Measurements from ENCODE around the gene ABCD4.
"Not testable (repeated sequence)": the region's sequence is repeated elsewhere in the genome, so short reads cannot be mapped to it uniquely, and the experiment has no call there.

ABCD4 gene

DNA sequence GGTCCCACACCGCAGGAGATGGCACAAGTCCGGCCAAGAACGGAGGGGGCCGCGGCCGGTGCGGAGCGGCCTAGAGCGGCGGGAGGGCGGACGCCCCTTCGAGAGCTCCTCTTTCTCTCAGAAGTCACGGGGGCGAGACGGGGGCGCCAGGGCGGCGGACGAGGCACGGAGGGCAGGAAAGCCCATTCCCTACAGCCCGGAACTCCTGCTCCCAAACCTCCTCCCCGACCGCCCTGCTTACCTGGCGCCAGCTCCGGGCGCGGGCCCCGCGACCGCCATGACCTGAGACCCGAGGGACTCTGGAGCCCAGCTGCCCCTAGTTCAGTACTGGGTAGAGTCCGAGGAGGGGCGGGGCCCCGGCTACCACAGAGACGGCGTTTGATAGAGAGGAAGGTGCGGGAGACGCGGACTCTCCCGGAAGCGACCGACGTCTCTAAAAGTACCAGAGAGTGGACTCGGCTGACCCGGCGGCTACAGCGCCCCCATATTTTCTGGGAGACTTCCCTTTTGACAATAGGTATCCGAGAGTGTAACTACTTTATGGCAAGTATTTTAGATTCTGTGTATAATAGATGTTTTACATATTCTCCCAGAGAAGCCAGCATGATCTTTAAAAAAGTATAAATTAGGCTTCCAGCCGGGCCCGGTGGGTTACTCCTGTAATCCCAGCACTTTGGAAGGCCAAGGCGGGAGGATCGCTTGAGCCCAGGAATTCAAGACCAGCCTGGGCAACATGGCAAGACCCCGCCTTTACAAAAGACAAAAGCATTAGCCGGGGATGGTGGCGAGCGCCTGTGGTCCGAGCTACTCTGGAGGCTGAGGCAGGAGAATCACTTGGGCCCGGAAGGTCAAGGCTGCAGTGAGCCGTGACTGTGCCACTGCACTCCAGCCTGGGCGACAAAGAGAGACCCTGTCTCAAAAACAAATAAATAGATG lies at the start of gene ABCD4:
Gene ABCD4 (minus strand): TSS at position 301 of the 936 bp plus-strand sequence. CDS start 22 bp downstream, at position 279.
- peak; percentile 83 for DNase-seq

DNA sequence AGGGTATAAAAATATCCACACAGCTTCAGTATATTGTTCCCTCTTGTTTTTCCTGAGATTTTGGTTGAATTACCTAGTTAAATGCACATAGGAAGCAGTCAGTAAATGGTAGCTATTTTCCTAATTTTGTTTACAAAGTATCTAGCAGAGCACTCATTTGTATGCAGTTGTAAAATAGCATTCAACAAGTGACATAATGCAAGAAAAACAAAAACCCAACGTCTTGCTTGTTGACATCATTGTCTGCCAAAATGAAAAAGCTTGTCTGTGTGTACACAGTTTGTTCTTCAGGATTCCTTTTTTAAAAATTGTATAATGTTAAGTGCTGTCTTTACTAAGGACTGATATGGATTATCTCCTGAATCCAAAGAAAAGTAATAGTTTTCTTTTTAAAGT lies 48.2 kb upstream of the ABCD4 start:
- no peak for DNase-seq

DNA sequence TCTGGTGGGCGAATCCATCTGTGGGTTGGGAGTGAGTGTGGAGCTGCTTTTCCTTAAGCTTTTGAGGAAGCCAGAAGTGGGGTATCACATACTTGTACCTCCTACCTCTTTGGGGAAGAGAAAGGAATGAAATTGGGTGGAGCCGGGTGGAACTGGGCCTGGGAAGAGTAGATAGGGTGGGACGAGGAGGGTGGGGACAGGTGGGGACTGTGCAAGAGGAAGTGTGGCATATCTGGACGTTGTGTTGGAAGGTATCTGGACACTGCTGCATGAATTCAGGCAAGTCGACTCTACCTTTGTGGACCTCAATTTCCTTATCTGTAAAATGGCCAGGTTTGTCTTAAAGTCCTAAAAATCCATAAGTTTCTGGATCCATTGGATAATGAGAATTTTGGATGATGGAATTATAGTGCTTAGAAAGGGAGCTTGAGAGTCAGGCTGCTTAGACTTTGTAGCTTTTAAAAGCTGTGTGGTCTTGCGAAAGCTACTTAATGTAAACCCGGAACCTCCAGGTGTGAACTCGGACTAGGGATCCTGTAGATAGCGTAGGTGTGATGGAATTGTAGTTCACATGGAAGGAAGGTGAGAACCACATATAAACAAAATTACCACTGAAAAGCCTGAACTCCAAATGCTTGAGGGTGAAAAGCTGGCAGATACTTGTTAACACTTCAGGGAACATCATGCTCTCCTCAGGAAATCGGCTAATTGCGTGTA lies 47.6 kb upstream of the ABCD4 start:
- DNase-seq, result no peak

DNA sequence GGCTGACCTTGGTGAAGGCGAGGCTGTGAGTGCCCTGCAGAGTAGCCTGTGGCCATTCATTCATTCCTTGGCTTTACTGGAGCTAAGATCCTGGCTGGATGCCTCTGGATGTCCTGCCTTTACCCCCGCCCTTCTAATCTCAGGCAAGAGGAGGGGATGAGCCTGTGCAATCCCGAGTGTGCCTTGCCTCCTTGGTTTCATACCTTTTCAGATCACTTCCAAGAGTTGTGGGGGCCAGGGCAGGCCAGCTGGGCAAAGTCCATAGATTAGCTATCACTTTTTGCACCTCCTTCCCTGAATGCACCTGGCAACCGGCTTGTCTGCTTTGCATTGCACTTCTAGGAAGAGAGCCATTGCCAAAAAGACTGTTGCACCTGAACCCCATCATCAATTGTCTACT lies 47.0 kb upstream of the ABCD4 start:
- no peak for DNase-seq

DNA sequence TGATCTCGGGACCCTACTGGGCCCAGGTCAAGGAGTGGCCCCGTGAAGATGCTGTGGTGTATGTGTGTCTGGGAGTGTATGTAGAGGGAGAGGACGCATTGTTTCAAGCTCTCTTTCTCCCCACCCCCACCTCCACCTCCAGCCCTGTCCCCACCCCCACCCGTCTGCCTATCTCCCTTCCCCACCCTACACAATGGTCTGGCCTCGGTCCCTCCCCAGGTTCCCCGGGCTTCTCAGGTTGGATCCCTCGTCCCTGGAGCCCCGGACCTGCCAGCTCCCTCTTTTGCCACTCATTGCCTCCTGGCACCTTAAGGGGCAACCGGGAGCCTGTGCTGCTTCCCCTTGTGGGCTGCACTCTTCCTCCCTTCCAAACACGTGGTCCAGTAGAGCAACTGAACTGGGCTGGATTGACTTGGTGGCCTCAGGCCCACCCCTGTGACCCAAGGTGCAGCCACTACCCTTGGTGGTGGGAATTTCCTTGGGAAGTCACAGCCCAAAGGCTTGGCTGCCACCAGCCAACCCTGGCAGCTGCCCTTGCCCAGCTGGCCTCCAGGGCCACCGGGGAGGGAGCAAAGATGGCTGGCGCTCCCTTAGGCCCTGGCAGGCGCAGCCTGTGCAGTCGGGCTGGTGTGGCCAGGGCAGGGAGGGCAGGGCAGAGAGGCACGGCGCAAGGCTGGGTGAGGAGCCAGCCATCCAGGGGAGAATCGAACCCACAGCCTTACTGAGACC lies 46.2 kb upstream of the ABCD4 start:
- DNase-seq, result no peak

DNA sequence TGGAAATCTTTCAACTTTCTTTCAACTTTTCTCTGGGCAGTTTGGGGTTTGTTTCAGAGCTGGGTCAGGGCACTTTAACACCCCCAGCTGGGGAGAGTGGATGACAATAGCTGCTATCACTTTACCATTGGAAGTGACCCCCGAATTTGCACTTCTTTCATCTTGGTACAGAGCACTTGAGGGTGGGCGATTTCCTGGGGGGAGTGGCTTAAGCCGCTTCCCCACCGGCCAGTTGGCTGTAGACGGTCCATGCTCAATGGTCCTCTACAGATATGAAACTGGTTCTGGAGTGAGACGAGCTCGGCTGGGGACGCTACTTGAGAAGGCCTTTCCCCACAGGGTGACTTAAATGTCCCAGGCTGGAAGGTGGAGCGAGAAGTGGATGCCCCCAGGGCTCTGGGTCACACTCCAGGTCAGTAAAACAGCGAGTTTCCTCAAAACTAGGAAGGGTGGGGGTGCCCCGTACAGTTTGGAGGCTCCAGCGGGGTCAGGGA lies 45.6 kb upstream of the ABCD4 start, which contains the start of gene VRTN:
Gene VRTN (plus strand): TSS at position 231 of the 494 bp plus-strand sequence. CDS start 8,313 bp downstream, outside the sequence.
- DNase-seq, result no peak

DNA sequence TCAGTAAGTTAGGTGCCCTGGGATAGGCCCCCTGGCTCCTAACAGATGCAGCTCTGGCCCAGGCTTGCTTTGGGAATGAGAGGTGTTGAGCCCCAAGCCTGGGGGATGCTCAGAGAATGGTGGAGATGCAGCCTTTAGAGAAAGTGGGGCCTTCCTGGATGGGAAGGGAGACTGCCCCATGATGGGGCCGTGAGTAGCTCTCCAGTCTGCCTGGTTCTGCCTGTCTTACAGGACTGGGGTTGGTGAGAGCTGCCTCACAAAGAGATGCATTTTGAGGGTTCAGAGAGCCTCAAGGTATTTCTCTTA lies 45.0 kb upstream of the ABCD4 start:
- no peak for DNase-seq

DNA sequence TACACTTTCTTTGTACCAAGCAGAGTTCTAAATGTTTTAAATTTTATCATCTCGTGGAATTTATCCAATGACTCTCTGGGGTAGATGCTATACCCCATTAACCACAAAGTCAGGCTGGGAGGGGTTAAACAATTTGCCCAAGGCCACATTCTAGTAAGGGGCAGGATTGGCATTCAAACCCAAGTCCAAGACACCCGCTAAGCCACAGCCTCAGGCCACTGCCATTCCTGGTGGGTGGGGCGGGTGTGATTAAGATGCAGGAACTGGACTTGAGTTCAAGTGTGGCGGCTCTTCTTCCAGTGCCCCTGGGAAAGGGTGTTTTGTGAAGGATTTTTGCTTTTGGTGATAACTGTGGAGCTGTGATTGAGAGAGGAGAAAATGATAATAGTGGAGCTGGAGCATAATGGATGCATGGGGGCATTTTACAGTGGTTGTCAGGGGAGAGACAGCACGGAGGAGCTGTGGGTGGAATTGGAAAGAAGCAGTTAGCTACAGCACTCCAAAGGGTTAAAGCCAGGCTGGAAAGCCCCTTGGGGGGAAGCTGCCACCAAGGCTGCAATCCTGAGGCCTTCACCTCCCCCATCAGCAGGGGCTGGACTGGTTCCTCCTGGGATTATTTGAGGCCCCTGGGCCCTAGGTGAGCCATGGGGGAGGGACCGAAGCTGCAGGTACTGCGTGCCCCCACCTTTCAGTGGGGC lies 44.5 kb upstream of the ABCD4 start:
- no peak for DNase-seq

DNA sequence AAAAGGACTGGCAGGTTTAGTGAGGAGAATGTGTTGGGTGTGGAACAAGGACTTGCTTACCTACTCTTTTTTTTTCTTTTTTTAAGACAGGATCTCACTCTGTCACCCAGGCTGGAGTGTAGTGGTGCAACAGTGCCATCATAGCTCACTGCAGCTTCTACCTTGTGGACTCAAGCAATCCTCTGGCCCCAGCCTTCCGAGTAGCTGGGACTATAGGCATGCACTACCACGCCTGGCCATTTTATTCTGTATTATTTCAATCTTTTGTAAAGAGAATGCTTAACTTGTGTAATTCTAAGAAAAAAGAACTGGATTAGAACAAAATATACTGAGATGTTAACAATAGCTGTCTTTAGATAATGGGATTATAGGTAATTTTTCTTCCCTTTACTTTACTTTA lies 43.6 kb upstream of the ABCD4 start:
- DNase-seq, result no peak

DNA sequence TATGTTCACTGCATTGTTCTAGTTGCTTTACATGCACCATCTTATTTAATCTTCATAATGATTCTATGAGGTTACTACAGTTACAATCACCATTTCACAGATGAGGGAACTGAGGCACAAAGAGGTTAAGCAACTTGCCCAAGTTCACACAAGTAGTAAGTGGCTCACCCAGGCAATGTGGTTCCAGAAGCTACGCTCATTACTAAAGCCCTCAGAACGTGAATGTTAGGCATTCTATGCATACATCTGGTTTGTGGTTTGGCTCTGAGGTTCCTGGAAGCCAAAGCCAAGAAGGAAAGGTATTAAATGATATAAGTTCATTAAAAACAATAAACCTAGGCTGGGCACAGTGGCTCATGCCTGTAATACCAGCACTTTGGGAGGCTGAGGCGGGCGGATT lies 31.2 kb upstream of the ABCD4 start:
- DNase-seq, result no peak

DNA sequence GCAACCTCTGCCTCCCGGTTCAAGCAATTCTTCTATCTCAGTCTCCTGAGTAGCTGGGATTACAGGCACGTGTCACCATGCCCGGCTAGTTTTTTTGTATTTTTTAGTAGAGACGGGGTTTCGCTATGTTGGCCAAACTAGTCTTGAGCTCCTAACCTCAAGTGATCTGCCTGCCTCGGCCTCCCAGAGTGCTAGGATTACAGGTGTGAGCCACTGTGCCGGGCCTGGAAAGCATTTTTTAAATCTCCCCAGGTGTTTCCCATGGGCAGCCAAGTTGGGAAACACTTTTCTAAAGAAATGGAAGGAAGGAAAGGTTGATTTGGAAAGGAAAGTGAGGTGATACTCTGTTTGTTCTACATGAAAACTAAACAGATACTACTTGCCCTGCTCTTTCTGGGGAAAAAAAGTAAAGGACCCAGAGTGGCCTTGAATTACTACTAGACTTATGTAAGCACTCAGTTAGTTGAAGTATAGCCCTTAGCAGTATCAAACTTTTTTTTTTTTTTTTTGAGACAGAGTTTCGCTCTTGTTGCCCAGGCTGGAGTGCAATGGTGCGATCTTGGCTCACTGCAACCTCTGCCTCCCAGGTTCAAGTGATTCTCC lies 27.3 kb upstream of the ABCD4 start:
- not testable (repeated sequence) for DNase-seq

DNA sequence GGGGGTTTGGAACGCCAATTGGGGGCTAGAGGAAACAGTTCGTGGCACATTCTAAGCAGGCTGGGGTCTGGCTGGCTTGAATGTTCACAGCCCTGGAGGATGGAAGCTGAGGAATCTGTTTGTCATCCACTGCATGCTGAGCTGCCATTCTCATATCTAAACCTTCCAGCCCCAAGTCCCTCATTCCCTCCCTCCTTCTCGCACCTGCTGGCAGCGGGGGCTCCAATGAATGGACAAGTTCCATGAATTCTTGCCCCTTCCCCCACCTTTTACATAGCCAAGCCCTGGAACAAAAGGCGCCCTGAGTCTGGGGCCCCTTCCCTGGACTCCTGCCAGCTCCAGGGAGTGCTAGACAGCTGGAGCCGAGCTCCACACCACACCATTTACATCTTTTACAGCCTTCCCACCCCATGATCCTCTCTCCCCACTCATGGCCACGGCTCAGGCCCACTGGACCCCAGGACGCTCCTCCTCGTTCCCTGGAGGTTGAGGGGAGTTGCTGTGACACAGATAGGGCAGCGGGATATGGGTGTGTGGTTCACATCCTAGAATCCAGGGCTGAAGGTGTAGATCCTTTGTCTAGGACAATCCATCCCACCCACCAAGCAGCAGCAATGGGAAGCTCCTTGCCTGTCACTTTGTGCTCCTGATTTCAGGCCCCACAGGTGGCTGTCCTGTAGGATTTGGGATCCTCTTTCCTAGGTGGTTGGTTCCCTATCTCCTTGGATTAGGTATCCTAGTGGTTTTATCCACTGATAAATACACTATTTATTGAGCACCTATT lies 23.8 kb upstream of the ABCD4 start:
- no peak for DNase-seq

DNA sequence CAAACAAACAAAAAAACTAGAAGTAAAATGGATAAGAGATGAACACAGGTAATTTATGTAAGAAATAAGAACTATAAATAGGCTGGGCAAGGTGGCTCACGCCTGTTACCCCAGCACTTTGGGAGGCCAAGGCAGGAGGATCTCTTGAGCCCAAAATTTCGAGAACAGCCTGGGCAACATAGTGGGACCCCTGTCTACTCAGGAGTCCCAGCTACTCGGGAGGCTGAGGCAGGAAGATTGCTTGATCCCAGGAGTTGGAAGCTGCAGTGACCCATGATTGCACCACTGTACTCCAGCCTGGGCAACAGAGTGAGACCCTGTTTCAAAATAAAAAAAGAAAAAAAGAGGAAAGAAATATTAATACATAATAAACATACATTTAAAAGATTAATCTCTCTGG lies 22.7 kb upstream of the ABCD4 start:
- DNase-seq, result no peak

DNA sequence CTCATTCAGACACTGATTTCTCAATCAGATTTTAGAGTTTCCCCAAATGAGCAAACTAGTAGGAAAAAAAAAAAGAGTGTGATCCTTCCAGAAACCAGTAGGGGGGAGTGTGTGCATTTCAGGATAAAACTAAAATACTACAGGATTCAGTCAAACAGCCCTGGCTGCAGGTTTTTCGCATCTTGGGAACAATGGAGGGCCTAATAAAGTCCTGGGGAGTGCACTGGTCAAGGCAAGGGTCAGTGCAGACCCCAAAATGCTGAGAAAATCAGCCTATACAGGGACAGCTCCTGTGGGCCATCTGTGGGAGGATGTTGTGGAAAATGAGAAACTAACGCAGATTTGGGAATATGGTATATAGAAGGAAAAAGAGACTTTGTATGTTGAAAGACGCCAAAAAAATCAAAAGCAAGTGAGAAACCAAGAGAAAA lies 22.2 kb upstream of the ABCD4 start:
- DNase-seq, result no peak

DNA sequence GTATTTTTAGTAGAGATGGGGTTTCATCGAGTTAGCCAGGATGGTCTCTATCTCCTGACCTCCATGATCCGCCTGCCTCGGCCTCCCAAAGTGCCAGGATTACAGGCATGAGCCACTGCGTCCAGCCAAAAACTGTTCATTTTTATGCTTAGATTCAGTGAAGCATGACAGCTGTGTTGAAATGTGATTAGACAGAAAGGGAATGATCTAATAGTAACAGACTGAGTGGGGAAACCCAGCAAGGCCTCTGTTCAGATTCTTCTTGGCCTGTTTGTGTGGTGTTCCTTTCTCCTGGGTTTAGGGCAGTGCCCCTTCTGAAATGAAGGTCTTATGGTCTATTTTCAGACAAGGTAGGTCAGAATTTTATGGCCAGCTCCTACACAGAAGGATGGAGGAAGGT lies 11.8 kb upstream of the ABCD4 start:
- no peak for DNase-seq

DNA sequence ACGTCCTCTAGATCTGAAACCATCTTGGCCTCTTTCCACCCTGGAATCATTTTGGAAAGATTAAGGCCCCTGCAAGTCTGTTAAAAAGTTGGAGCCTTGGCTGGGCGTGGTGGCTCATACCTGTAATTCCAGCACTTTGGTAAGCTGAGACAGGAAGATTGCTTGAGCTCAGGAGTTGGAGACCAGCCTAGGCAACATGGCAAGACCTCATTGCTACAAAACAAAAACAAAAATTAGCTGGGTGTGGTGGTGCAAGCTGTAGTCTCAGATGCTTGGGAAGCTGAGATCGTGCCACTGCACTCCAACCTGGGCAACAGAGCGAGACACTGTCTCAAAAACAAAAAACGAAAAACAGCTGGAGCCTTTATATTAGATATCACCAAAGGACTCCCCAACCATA lies 10.9 kb upstream of the ABCD4 start:
- DNase-seq, result no peak

DNA sequence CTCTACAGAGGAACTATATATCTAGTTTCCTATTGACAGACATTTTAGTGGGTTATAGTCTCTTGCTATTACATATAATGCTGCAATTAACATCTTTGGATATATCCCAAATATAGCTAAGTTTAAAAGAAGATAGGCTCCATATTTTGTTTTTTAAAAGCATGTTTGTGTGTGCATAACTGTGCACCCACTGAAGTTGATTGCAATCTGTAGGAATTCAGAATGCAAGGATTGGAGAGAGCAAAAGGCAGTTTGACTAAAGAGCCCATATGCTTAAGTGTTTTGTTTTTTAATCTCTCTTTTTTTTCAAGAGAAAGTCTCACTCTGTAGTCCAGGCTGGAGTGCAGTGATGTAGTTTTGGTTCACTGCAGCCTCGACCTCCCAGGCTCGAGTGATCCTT lies 9.4 kb upstream of the ABCD4 start:
- DNase-seq, result no peak

DNA sequence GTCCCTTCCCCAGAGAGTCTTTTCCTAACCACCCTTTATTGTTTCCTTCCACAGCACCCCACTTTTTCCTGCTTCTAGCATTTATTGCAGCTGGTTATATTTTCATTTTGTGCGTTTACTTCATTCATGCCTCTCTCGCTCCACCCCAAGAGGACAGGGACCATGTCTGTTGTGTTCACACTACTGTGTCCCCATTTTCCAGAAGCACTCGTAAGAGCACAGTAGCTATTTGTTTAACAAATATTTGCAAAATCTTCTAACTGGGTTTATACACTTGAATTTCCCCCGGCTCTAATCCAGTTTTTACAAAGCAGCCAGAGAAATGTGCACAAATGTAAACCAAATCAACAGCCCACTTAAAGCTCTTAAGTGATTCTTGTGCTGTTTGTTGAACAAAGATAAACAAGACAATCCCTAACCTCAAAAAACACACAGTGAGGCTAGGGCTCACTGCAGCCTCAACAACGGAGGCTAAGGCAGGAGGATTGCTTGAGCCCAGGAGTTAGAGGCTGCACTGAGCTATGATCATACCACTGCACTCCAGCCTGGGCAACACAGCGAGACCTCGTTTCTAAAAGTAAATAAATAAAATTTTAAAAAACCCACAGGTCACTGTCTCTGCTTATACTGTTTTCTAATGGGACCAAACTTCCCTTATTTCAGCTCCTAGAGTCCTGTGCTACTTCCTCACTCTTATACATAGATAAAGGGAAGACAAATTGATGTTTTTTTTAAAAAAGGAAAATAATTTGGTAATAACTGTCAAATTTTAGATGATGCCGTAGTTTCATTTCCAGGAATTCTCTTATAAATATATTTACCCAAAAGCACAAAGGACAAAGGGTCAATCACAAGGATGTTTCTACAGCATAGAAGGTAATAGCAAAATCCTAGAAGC lies 6.6 kb upstream of the ABCD4 start:
- DNase-seq, result no peak

DNA sequence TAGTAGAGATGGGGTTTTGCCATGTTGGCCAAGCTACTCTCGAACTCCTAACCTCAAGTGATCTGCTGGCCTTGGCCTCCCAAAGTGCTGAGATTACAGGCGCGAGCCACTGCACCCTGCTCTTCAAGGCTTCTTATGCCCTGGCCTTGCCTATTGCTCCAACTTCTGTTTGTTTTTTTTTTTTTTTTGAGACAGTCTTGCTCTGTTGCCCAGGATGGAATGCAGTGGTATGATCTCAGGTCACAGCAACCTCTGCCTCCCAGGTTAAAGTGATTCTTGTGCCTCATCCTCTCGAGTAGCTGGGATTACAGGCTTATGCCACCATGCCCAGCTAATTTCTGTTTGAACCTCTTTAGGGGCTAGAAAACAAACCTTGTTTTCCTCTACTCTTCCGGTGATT lies 6.0 kb upstream of the ABCD4 start:
- no peak for DNase-seq

DNA sequence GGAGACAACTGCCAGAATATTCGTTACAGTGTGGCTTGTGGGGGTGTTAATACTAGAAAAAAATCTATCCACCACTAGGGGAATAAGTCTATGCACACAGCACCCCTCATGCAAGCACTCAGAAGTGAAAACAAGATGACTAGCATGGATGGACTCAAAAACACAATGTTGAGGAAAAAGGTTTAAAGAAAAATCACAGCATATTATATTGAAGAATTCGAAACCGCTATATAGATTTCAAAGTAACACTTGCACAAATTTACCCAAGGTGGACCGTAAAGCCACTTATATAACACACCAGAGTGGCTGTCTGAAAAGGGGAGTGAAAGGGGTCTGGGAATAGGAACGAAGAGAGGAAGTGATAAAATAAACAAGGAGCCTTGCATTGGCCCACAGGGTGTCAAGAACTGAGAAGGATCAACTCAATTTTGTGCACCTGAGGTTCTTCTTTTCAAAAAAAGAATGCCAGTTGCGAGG lies 544 bp downstream of the ABCD4 start:
- no peak for DNase-seq
